ENCODE results near the gene NALF2. TPM values are rescaled to one million over a fixed set of nuclear protein-coding genes. Genes with fewer than 3 reads are reported as not detected.

The NALF2 gene
- total and polyA plus RNA-seq, 2 of the 13 experiments (the other 11 are each of a cell fraction or from before 2014, with no cell fraction given): 2.2 to 4.0 TPM

DNA sequence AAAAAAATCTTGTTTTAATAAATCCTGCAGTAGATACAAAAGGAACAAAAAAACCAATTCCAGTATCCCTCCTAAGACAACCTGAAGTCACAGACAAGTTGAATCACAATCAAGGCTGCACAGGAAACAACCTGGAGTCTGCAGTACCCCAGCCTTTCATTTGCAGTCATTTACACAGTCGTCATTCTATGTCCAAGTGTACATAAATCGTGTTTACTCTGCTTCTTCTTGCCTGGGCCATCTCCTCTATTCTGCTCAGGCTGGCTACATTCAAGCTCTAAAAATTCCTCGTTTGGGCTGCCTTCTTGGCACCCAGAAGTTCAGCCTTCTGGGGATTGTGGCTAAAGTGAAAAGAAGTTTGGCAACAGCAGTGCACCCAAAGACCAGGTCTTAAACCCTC, 37.8 kb downstream of the NALF2 start (continued):
- TF ChIP-seq THYN1 (CRISPR knock-in tag; IDR thresholded peaks at IDR 0.05; ENCODE audit: borderline replicate concordance, low read depth) (no peak), KLF15 (CRISPR knock-in tag; IDR thresholded peaks at IDR 0.05; ENCODE audit: borderline replicate concordance) (no peak), FOXA3 (CRISPR knock-in tag; IDR thresholded peaks at IDR 0.05) (peak; percentile 55)
- TF ChIP-seq, protein P1, sequence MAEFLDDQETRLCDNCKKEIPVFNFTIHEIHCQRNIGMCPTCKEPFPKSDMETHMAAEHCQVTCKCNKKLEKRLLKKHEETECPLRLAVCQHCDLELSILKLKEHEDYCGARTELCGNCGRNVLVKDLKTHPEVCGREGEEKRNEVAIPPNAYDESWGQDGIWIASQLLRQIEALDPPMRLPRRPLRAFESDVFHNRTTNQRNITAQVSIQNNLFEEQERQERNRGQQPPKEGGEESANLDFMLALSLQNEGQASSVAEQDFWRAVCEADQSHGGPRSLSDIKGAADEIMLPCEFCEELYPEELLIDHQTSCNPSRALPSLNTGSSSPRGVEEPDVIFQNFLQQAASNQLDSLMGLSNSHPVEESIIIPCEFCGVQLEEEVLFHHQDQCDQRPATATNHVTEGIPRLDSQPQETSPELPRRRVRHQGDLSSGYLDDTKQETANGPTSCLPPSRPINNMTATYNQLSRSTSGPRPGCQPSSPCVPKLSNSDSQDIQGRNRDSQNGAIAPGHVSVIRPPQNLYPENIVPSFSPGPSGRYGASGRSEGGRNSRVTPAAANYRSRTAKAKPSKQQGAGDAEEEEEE (CRISPR knock-in tag; IDR thresholded peaks at IDR 0.05; ENCODE audit: borderline replicate concordance): no peak
- TF ChIP-seq, protein P2, sequence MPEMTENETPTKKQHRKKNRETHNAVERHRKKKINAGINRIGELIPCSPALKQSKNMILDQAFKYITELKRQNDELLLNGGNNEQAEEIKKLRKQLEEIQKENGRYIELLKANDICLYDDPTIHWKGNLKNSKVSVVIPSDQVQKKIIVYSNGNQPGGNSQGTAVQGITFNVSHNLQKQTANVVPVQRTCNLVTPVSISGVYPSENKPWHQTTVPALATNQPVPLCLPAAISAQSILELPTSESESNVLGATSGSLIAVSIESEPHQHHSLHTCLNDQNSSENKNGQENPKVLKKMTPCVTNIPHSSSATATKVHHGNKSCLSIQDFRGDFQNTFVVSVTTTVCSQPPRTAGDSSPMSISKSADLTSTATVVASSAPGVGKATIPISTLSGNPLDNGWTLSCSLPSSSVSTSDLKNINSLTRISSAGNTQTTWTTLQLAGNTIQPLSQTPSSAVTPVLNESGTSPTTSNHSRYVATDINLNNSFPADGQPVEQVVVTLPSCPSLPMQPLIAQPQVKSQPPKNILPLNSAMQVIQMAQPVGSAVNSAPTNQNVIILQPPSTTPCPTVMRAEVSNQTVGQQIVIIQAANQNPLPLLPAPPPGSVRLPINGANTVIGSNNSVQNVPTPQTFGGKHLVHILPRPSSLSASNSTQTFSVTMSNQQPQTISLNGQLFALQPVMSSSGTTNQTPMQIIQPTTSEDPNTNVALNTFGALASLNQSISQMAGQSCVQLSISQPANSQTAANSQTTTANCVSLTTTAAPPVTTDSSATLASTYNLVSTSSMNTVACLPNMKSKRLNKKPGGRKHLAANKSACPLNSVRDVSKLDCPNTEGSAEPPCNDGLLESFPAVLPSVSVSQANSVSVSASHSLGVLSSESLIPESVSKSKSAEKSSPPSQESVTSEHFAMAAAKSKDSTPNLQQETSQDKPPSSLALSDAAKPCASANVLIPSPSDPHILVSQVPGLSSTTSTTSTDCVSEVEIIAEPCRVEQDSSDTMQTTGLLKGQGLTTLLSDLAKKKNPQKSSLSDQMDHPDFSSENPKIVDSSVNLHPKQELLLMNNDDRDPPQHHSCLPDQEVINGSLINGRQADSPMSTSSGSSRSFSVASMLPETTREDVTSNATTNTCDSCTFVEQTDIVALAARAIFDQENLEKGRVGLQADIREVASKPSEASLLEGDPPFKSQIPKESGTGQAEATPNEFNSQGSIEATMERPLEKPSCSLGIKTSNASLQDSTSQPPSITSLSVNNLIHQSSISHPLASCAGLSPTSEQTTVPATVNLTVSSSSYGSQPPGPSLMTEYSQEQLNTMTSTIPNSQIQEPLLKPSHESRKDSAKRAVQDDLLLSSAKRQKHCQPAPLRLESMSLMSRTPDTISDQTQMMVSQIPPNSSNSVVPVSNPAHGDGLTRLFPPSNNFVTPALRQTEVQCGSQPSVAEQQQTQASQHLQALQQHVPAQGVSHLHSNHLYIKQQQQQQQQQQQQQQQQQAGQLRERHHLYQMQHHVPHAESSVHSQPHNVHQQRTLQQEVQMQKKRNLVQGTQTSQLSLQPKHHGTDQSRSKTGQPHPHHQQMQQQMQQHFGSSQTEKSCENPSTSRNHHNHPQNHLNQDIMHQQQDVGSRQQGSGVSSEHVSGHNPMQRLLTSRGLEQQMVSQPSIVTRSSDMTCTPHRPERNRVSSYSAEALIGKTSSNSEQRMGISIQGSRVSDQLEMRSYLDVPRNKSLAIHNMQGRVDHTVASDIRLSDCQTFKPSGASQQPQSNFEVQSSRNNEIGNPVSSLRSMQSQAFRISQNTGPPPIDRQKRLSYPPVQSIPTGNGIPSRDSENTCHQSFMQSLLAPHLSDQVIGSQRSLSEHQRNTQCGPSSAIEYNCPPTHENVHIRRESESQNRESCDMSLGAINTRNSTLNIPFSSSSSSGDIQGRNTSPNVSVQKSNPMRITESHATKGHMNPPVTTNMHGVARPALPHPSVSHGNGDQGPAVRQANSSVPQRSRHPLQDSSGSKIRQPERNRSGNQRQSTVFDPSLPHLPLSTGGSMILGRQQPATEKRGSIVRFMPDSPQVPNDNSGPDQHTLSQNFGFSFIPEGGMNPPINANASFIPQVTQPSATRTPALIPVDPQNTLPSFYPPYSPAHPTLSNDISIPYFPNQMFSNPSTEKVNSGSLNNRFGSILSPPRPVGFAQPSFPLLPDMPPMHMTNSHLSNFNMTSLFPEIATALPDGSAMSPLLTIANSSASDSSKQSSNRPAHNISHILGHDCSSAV (CRISPR knock-in tag; IDR thresholded peaks at IDR 0.05; ENCODE audit: borderline replicate concordance): no peak
- TF ChIP-seq, protein P3, sequence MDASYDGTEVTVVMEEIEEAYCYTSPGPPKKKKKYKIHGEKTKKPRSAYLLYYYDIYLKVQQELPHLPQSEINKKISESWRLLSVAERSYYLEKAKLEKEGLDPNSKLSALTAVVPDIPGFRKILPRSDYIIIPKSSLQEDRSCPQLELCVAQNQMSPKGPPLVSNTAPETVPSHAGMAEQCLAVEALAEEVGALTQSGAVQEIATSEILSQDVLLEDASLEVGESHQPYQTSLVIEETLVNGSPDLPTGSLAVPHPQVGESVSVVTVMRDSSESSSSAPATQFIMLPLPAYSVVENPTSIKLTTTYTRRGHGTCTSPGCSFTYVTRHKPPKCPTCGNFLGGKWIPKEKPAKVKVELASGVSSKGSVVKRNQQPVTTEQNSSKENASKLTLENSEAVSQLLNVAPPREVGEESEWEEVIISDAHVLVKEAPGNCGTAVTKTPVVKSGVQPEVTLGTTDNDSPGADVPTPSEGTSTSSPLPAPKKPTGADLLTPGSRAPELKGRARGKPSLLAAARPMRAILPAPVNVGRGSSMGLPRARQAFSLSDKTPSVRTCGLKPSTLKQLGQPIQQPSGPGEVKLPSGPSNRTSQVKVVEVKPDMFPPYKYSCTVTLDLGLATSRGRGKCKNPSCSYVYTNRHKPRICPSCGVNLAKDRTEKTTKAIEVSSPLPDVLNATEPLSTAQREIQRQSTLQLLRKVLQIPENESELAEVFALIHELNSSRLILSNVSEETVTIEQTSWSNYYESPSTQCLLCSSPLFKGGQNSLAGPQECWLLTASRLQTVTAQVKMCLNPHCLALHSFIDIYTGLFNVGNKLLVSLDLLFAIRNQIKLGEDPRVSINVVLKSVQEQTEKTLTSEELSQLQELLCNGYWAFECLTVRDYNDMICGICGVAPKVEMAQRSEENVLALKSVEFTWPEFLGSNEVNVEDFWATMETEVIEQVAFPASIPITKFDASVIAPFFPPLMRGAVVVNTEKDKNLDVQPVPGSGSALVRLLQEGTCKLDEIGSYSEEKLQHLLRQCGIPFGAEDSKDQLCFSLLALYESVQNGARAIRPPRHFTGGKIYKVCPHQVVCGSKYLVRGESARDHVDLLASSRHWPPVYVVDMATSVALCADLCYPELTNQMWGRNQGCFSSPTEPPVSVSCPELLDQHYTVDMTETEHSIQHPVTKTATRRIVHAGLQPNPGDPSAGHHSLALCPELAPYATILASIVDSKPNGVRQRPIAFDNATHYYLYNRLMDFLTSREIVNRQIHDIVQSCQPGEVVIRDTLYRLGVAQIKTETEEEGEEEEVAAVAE (CRISPR knock-in tag; IDR thresholded peaks at IDR 0.05; ENCODE audit: borderline replicate concordance): no peak
- TF ChIP-seq, protein P4, sequence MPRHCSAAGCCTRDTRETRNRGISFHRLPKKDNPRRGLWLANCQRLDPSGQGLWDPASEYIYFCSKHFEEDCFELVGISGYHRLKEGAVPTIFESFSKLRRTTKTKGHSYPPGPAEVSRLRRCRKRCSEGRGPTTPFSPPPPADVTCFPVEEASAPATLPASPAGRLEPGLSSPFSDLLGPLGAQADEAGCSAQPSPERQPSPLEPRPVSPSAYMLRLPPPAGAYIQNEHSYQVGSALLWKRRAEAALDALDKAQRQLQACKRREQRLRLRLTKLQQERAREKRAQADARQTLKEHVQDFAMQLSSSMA (CRISPR knock-in tag; IDR thresholded peaks at IDR 0.05): no peak

All from HepG2 (cell line).